ENCODE data around the gene NR2F1. TPM values are rescaled to one million over a fixed set of nuclear protein-coding genes. Genes with fewer than 3 reads are reported as not detected.

NR2F1 gene
- total and polyA plus RNA-seq, 3 donors from 2014 or later = 16.0 to 22.7 (median 16.9) TPM

DNA sequence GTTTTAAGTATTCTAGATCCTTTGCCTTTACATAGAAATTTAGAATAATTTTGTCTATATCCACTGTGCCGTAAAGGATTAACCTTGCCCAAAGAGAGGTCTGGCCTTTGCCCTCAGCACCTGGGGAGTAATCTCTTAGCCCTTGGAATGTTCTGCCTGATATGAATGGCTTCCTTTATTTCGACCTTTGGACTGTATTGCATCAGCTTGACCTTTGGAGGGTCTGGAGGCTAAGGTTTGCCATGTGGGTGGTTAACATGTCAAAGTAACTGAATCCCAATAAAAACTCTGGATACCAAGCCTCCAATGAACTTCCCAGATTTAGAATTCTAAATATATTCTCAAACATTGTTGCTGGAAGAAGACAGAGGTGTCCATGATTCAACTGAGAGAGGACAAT, 54.7 kb downstream of the NR2F1 start:
- no peak overlapping the region for H3K27ac ChIP-seq
- intact Hi-C loops (cut with DNase I; ENCODE audit: low total_unique reads) = no loop called here
- H3K9me3 ChIP-seq = no peaks in the 10 kb centered on the region
- TF ChIP-seq, protein P1, sequence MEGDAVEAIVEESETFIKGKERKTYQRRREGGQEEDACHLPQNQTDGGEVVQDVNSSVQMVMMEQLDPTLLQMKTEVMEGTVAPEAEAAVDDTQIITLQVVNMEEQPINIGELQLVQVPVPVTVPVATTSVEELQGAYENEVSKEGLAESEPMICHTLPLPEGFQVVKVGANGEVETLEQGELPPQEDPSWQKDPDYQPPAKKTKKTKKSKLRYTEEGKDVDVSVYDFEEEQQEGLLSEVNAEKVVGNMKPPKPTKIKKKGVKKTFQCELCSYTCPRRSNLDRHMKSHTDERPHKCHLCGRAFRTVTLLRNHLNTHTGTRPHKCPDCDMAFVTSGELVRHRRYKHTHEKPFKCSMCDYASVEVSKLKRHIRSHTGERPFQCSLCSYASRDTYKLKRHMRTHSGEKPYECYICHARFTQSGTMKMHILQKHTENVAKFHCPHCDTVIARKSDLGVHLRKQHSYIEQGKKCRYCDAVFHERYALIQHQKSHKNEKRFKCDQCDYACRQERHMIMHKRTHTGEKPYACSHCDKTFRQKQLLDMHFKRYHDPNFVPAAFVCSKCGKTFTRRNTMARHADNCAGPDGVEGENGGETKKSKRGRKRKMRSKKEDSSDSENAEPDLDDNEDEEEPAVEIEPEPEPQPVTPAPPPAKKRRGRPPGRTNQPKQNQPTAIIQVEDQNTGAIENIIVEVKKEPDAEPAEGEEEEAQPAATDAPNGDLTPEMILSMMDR (IDR thresholded peaks at IDR 0.05) = no peak
- TF ChIP-seq POLR2A (IDR thresholded peaks at IDR 0.05) = no peak
- H3K27me3 ChIP-seq = no peaks in the 10 kb centered on the region
- no peaks in the 10 kb centered on the region for H3K4me1 ChIP-seq
- no peaks in the 10 kb centered on the region for H3K36me3 ChIP-seq (ENCODE audit: low read depth, missing control alignments)
- 82 to 88% methylated on average over 2 of the region's 2 CpGs for WGBS, 2 donors
- DNase-seq = no peak
- no peak overlapping the region for H3K4me3 ChIP-seq

DNA sequence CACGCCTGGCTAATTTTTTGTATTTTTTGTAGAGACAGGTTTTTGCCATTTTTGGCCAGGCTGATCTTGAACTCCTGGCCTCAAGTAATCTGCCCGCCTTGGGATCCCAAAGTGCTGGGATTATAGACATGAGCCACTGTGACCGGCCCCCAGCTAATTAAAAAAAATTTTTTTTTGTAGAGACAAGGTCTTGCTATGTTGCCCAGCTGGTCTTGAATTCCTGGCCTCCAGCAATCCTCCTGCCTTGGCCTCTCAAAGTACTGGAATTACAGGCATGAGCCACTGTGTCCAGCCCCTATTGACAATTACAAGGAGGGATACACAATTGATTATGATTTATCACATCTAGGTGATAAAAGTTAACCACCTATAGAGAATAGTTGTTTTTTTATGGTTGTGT, 59.5 kb downstream of the NR2F1 start:
- H3K4me1 ChIP-seq = no peaks in the 10 kb centered on the region

More for the DNA sequence above, 59.5 kb downstream of the NR2F1 start:
- TF ChIP-seq, protein P1 (IDR thresholded peaks at IDR 0.05) = no peak
- no peak for TF ChIP-seq POLR2A (IDR thresholded peaks at IDR 0.05)
- Histone ChIP-seq H3K36me3 (ENCODE audit: low read depth, missing control alignments) (no peaks in the 10 kb centered on the region), H3K9me3 (no peaks in the 10 kb centered on the region), H3K27me3 (no peaks in the 10 kb centered on the region), H3K27ac (no peak overlapping the region), H3K4me3 (no peak overlapping the region)
- DNase-seq = no peak
- WGBS, 2 donors = 96 to 98% methylated on average over 3 of the region's 3 CpGs
- intact Hi-C loops (cut with DNase I; ENCODE audit: low total_unique reads) = no loop called here

MicroRNAs within 50 kb of the gene (microRNA counts, 767-probe panel; counts per million panel counts)
- microRNA hsa-miR-2277-3p (0 to 152 counts per million in 2 donors), microRNA hsa-miR-2277-5p (0 to 152 counts per million in 2 donors)

Other genes starting within 250 kb of the NR2F1 start
- 10 to 100 TPM; 15.6 to 20.6 TPM for gene NR2F1-AS1, start 2.0 kb upstream of the NR2F1 start, total RNA-seq
- 24.8 TPM for gene NR2F1-AS1, start 2.0 kb upstream of the NR2F1 start, polyA plus RNA-seq (ENCODE audit: insufficient read depth, low read depth, low replicate concordance)
- 1 to 10 TPM; 6.5 TPM for gene POU5F2, start 158.4 kb downstream of the NR2F1 start, total RNA-seq
- gene POU5F2, start 158.4 kb downstream of the NR2F1 start, polyA plus RNA-seq (ENCODE audit: insufficient read depth, low read depth, low replicate concordance) = 5.2 TPM